Measurements from ENCODE around the gene LMAN2.
A peak's percentile ranks its signal among the peaks of the same experiment; 100 is the strongest.
"Not testable (repeated sequence)": the region's sequence is repeated elsewhere in the genome, so short reads cannot be mapped to it uniquely, and the experiment has no call there.

Gene LMAN2

GRCh38 chr5:177310757-177311391 is 40.6 kb downstream of the LMAN2 start:
- H3K9me3 ChIP-seq (ENCODE audit: control insufficient read depth in 2 of 2, low read length in 2 of 2), result no peaks in the 10 kb centered on the region
- H3K4me1 ChIP-seq (ENCODE audit: control insufficient read depth, insufficient read depth, low read length), result peaks cover 23% of the 10 kb centered on the region
- H3K36me3 ChIP-seq (ENCODE audit: control insufficient read depth in 2 of 2, insufficient read depth in 2 of 2, low read length in 2 of 2), result peaks cover 5 to 12% of the 10 kb centered on the region in 2 donors
- no peak overlapping the region for H3K4me3 ChIP-seq (ENCODE audit: low read length in 2 of 2)
- no peak overlapping the region for H3K27ac ChIP-seq (ENCODE audit: low read length)
- no peak overlapping the region for H3K9ac ChIP-seq (ENCODE audit: low read length in 2 of 2)
- no peaks in the 10 kb centered on the region for H3K27me3 ChIP-seq (ENCODE audit: control insufficient read depth in 1 of 2, insufficient read depth in 2 of 2, low read length in 2 of 2)

- Histone ChIP-seq H3K4me1 (ENCODE audit: control insufficient read depth, insufficient read depth, low read length) (peaks cover 26% of the 10 kb centered on the region), H3K9ac (ENCODE audit: low read length in 2 of 2) (no peak overlapping the region), H3K9me3 (ENCODE audit: control insufficient read depth in 2 of 2, low read length in 2 of 2) (no peaks in the 10 kb centered on the region), H3K27me3 (ENCODE audit: control insufficient read depth in 1 of 2, insufficient read depth in 2 of 2, low read length in 2 of 2) (no peaks in the 10 kb centered on the region), H3K4me3 (ENCODE audit: low read length in 2 of 2) (no peak overlapping the region), H3K27ac (ENCODE audit: low read length) (no peak overlapping the region), H3K36me3 (ENCODE audit: control insufficient read depth in 2 of 2, insufficient read depth in 2 of 2, low read length in 2 of 2) (peaks cover 5 to 16% of the 10 kb centered on the region in 2 donors)
These were observed 41.1 kb downstream of the LMAN2 start for GRCh38 chr5:177310332-177310731.

- H3K4me1 ChIP-seq (ENCODE audit: control insufficient read depth, insufficient read depth, low read length), result peaks cover 33% of the 10 kb centered on the region
- H3K27me3 ChIP-seq (ENCODE audit: control insufficient read depth in 1 of 2, insufficient read depth in 2 of 2, low read length in 2 of 2), result no peaks in the 10 kb centered on the region
- H3K9me3 ChIP-seq (ENCODE audit: control insufficient read depth in 2 of 2, low read length in 2 of 2), result no peaks in the 10 kb centered on the region
- no peak overlapping the region for H3K27ac ChIP-seq (ENCODE audit: low read length)
- H3K4me3 ChIP-seq (ENCODE audit: low read length in 2 of 2), result no peak overlapping the region
- H3K9ac ChIP-seq (ENCODE audit: low read length in 2 of 2), result no peak overlapping the region
- peaks cover 5 to 16% of the 10 kb centered on the region in 2 donors for H3K36me3 ChIP-seq (ENCODE audit: control insufficient read depth in 2 of 2, insufficient read depth in 2 of 2, low read length in 2 of 2)
These were observed 41.9 kb downstream of the LMAN2 start for GRCh38 chr5:177309351-177310191.

- Histone ChIP-seq H3K27ac (ENCODE audit: low read length) (no peak overlapping the region), H3K4me1 (ENCODE audit: control insufficient read depth, insufficient read depth, low read length) (peaks cover 41% of the 10 kb centered on the region), H3K9ac (ENCODE audit: low read length in 2 of 2) (no peak overlapping the region), H3K36me3 (ENCODE audit: control insufficient read depth in 2 of 2, insufficient read depth in 2 of 2, low read length in 2 of 2) (peaks cover 5 to 16% of the 10 kb centered on the region in 2 donors), H3K27me3 (ENCODE audit: control insufficient read depth in 1 of 2, insufficient read depth in 2 of 2, low read length in 2 of 2) (no peaks in the 10 kb centered on the region), H3K9me3 (ENCODE audit: control insufficient read depth in 2 of 2, low read length in 2 of 2) (no peaks in the 10 kb centered on the region), H3K4me3 (ENCODE audit: low read length in 2 of 2) (no peak overlapping the region)
These were observed 42.7 kb downstream of the LMAN2 start for GRCh38 chr5:177308740-177309139.

- Histone ChIP-seq H3K9me3 (ENCODE audit: control insufficient read depth in 2 of 2, low read length in 2 of 2) (no peaks in the 10 kb centered on the region), H3K27me3 (ENCODE audit: control insufficient read depth in 1 of 2, insufficient read depth in 2 of 2, low read length in 2 of 2) (no peaks in the 10 kb centered on the region), H3K27ac (ENCODE audit: low read length) (no peak overlapping the region), H3K9ac (ENCODE audit: low read length in 2 of 2) (no peak overlapping the region), H3K4me3 (ENCODE audit: low read length in 2 of 2) (no peak overlapping the region), H3K4me1 (ENCODE audit: control insufficient read depth, insufficient read depth, low read length) (peaks cover 42% of the 10 kb centered on the region), H3K36me3 (ENCODE audit: control insufficient read depth in 2 of 2, insufficient read depth in 2 of 2, low read length in 2 of 2) (peaks cover 5 to 16% of the 10 kb centered on the region in 2 donors)
These were observed 43.7 kb downstream of the LMAN2 start for GRCh38 chr5:177307544-177308363.

- Histone ChIP-seq H3K4me1 (ENCODE audit: control insufficient read depth, insufficient read depth, low read length) (peaks cover 43% of the 10 kb centered on the region), H3K27me3 (ENCODE audit: control insufficient read depth in 1 of 2, insufficient read depth in 2 of 2, low read length in 2 of 2) (no peaks in the 10 kb centered on the region), H3K9me3 (ENCODE audit: control insufficient read depth in 2 of 2, low read length in 2 of 2) (no peaks in the 10 kb centered on the region), H3K27ac (ENCODE audit: low read length) (no peak overlapping the region), H3K9ac (ENCODE audit: low read length in 2 of 2) (no peak overlapping the region), H3K36me3 (ENCODE audit: control insufficient read depth in 2 of 2, insufficient read depth in 2 of 2, low read length in 2 of 2) (peaks cover 5 to 16% of the 10 kb centered on the region in 2 donors), H3K4me3 (ENCODE audit: low read length in 2 of 2) (no peak overlapping the region)
These were observed 44.6 kb downstream of the LMAN2 start for GRCh38 chr5:177306674-177307543.

GRCh38 chr5:177306103-177306640 is 45.3 kb downstream of the LMAN2 start:
- H3K4me1 ChIP-seq (ENCODE audit: control insufficient read depth, insufficient read depth, low read length), result peaks cover 43% of the 10 kb centered on the region

GRCh38 chr5:177304392-177305119 is 46.9 kb downstream of the LMAN2 start:
- H3K9me3 ChIP-seq (ENCODE audit: control insufficient read depth in 2 of 2, low read length in 2 of 2), result no peaks in the 10 kb centered on the region
- H3K27me3 ChIP-seq (ENCODE audit: control insufficient read depth in 1 of 2, insufficient read depth in 2 of 2, low read length in 2 of 2), result no peaks in the 10 kb centered on the region
- H3K4me3 ChIP-seq (ENCODE audit: low read length in 2 of 2), result peak overlapping the region; percentile 80 to 94
- H3K9ac ChIP-seq (ENCODE audit: low read length in 2 of 2), result peak overlapping the region; percentile 71 to 84
- peaks cover 5 to 16% of the 10 kb centered on the region in 2 donors for H3K36me3 ChIP-seq (ENCODE audit: control insufficient read depth in 2 of 2, insufficient read depth in 2 of 2, low read length in 2 of 2)
- H3K27ac ChIP-seq (ENCODE audit: low read length), result peak overlapping the region; percentile 58
- peaks cover 53% of the 10 kb centered on the region for H3K4me1 ChIP-seq (ENCODE audit: control insufficient read depth, insufficient read depth, low read length)

More at GRCh38 chr5:177306103-177306640, 45.3 kb downstream of the LMAN2 start:
- H3K27ac ChIP-seq (ENCODE audit: low read length); H3K27me3 ChIP-seq (ENCODE audit: control insufficient read depth in 1 of 2, insufficient read depth in 2 of 2, low read length in 2 of 2); H3K9me3 ChIP-seq (ENCODE audit: control insufficient read depth in 2 of 2, low read length in 2 of 2); H3K9ac ChIP-seq (ENCODE audit: low read length in 2 of 2); H3K4me3 ChIP-seq (ENCODE audit: low read length in 2 of 2): not testable (repeated sequence)
- H3K36me3 ChIP-seq (ENCODE audit: control insufficient read depth in 2 of 2, insufficient read depth in 2 of 2, low read length in 2 of 2), result peaks cover 5 to 16% of the 10 kb centered on the region in 2 donors

GRCh38 chr5:177303925-177304391 is 47.5 kb downstream of the LMAN2 start:
- H3K4me1 ChIP-seq (ENCODE audit: control insufficient read depth, insufficient read depth, low read length), result peaks cover 53% of the 10 kb centered on the region
- peak overlapping the region; percentile 58 for H3K27ac ChIP-seq (ENCODE audit: low read length)
- H3K9me3 ChIP-seq (ENCODE audit: control insufficient read depth in 2 of 2, low read length in 2 of 2), result no peaks in the 10 kb centered on the region
- H3K27me3 ChIP-seq (ENCODE audit: control insufficient read depth in 1 of 2, insufficient read depth in 2 of 2, low read length in 2 of 2), result no peaks in the 10 kb centered on the region
- peak overlapping the region; percentile 71 to 84 for H3K9ac ChIP-seq (ENCODE audit: low read length in 2 of 2)
- peak overlapping the region; percentile 80 to 94 for H3K4me3 ChIP-seq (ENCODE audit: low read length in 2 of 2)
- H3K36me3 ChIP-seq (ENCODE audit: control insufficient read depth in 2 of 2, insufficient read depth in 2 of 2, low read length in 2 of 2), result peaks cover 5 to 16% of the 10 kb centered on the region in 2 donors
